ENCODE data around the gene ACAD11. TPM values are rescaled to one million over a fixed set of nuclear protein-coding genes. Genes with fewer than 3 reads are reported as not detected.

ACAD11 gene
- total RNA-seq, 1 donor from 2014 or later, result 45.2 TPM

GRCh38 chr3:132519914-132520313 is 139.7 kb downstream of the ACAD11 start:
- no peak overlapping the region for H3K9ac ChIP-seq
- H3K4me1 ChIP-seq, result no peaks in the 10 kb centered on the region
- Mint-ChIP-seq H3K36me3 (peaks cover 22% of the 10 kb centered on the region), H3K27me3 (ENCODE audit: insufficient read depth, low read depth) (no peaks in the 10 kb centered on the region), H3K4me3 (no peak overlapping the region), H3K27ac (no peak overlapping the region), H3K9me3 (no peaks in the 10 kb centered on the region), H3K4me1 (no peaks in the 10 kb centered on the region)
- H3K9me3 ChIP-seq (ENCODE audit: low read depth), result no peaks in the 10 kb centered on the region
- DNase-seq (ENCODE audit: low spot score), result no peak
- peaks cover 18% of the 10 kb centered on the region for H3K36me3 ChIP-seq
- no peak overlapping the region for H3K4me3 ChIP-seq
- no peaks in the 10 kb centered on the region for H3K27me3 ChIP-seq
- H2AFZ ChIP-seq (replicated peaks), result no peak overlapping the region
- no peaks in the 10 kb centered on the region for H3F3A ChIP-seq (ENCODE audit: low read depth)
- H3K4me2 ChIP-seq, result no peak overlapping the region
- TF ChIP-seq CTCF (IDR thresholded peaks at IDR 0.05) (no peak), EZH2phosphoT487 (IDR thresholded peaks at IDR 0.05) (no peak), EZH2 (IDR thresholded peaks at IDR 0.05) (no peak)
- H4K20me1 ChIP-seq (ENCODE audit: low read depth), result no peaks in the 10 kb centered on the region
- H3K79me2 ChIP-seq (ENCODE audit: low read depth), result no peaks in the 10 kb centered on the region
- H3K27ac ChIP-seq, result no peak overlapping the region

GRCh38 chr3:132517311-132517710 is 142.3 kb downstream of the ACAD11 start:
- peaks cover 23% of the 10 kb centered on the region for H3K36me3 Mint-ChIP-seq
- no peaks in the 10 kb centered on the region for H3K9me3 Mint-ChIP-seq
- H3K27me3 Mint-ChIP-seq (ENCODE audit: insufficient read depth, low read depth), result no peaks in the 10 kb centered on the region
- no peaks in the 10 kb centered on the region for H3K4me1 Mint-ChIP-seq
- no peaks in the 10 kb centered on the region for H3K4me1 ChIP-seq
- no peak overlapping the region for H3K4me3 Mint-ChIP-seq
- TF ChIP-seq EZH2 (IDR thresholded peaks at IDR 0.05) (no peak), CTCF (IDR thresholded peaks at IDR 0.05) (no peak), EZH2phosphoT487 (IDR thresholded peaks at IDR 0.05) (no peak)
- H3K9ac ChIP-seq, result no peak overlapping the region
- H4K20me1 ChIP-seq (ENCODE audit: low read depth), result no peaks in the 10 kb centered on the region
- H3K27ac Mint-ChIP-seq, result no peak overlapping the region
- no peak overlapping the region for H2AFZ ChIP-seq (replicated peaks)
- H3K27me3 ChIP-seq, result no peaks in the 10 kb centered on the region
- no peaks in the 10 kb centered on the region for H3F3A ChIP-seq (ENCODE audit: low read depth)
- no peak for DNase-seq (ENCODE audit: low spot score)
- H3K27ac ChIP-seq, result no peak overlapping the region
- H3K4me2 ChIP-seq, result no peak overlapping the region
- peaks cover 11% of the 10 kb centered on the region for H3K36me3 ChIP-seq
- no peaks in the 10 kb centered on the region for H3K79me2 ChIP-seq (ENCODE audit: low read depth)
- H3K4me3 ChIP-seq, result no peak overlapping the region
- H3K9me3 ChIP-seq (ENCODE audit: low read depth), result no peaks in the 10 kb centered on the region

GRCh38 chr3:132513057-132513456 is 146.6 kb downstream of the ACAD11 start:
- Histone ChIP-seq H3K4me2 (no peak overlapping the region), H4K20me1 (ENCODE audit: low read depth) (peaks cover 4% of the 10 kb centered on the region), H3K27ac (no peak overlapping the region), H3K4me1 (no peaks in the 10 kb centered on the region), H2AFZ (replicated peaks) (no peak overlapping the region), H3K9me3 (ENCODE audit: low read depth) (no peaks in the 10 kb centered on the region), H3K36me3 (peaks cover 9% of the 10 kb centered on the region), H3F3A (ENCODE audit: low read depth) (no peaks in the 10 kb centered on the region), H3K4me3 (no peak overlapping the region), H3K79me2 (ENCODE audit: low read depth) (no peaks in the 10 kb centered on the region), H3K9ac (no peak overlapping the region), H3K27me3 (no peaks in the 10 kb centered on the region)
- TF ChIP-seq CTCF (IDR thresholded peaks at IDR 0.05) (no peak), EZH2 (IDR thresholded peaks at IDR 0.05) (no peak), EZH2phosphoT487 (IDR thresholded peaks at IDR 0.05) (no peak)
- no peak for DNase-seq (ENCODE audit: low spot score)
- Mint-ChIP-seq H3K36me3 (peaks cover 34% of the 10 kb centered on the region), H3K4me1 (no peaks in the 10 kb centered on the region), H3K27ac (no peak overlapping the region), H3K27me3 (ENCODE audit: insufficient read depth, low read depth) (no peaks in the 10 kb centered on the region), H3K9me3 (no peaks in the 10 kb centered on the region), H3K4me3 (no peak overlapping the region)
